Body of pancreas (tissue), 4 donors: Measurements from ENCODE around the gene NKAIN4. TPM values are rescaled to one million over a fixed set of nuclear protein-coding genes. Genes with fewer than 3 reads are reported as not detected.

Source experiments
- ATAC-seq: fragments of 150-250 bp; one replicate; pipeline ENCODE4 v1.9.1; 2016
- DNase-seq, 4 donors: peaks; one replicate each; pipeline ENCODE4 v3.0.0-alpha.2; 2019
- H3K27ac ChIP-seq, 4 donors: fragments of 200-600 bp; sonication (generic); 1 replicate in 3 of 4; 2 replicates in 1 of 4; pipeline versions ENCODE4 v1.5.1 to v1.6.1; 2016 to 2019; ENCODE audit warnings: mild to moderate bottlenecking in 1 of 4, mixed read lengths in 1 of 4, moderate library complexity in 1 of 4
- H3K27me3 ChIP-seq, 2 donors: fragments of 200-600 bp; sonication (generic); one replicate each; pipeline ENCODE4 v1.6.0; 2016; ENCODE audit warnings: mild to moderate bottlenecking in 1 of 2
- H3K36me3 ChIP-seq, 2 donors: fragments of 200-600 bp; sonication (generic); replicated peaks in 1 of 2; 2 replicates each; pipeline ENCODE4 v1.5.1; 2016; ENCODE audit warnings: low read depth in 2 of 2; ENCODE audit not compliant: insufficient read depth in 1 of 2
- H3K4me1 ChIP-seq: fragments of 200-600 bp; sonication (generic); one replicate; pipeline ENCODE4 v1.6.0; 2016
- H3K4me3 ChIP-seq, 2 donors: fragments of 200-600 bp; sonication (generic); 1 replicate in 1 of 2; 2 replicates in 1 of 2; pipeline ENCODE4 v1.5.1; 2016 to 2019
- H3K9me3 ChIP-seq, 3 donors: fragments of 200-600 bp; sonication (generic); 1 replicate in 2 of 3; 2 replicates in 1 of 3; pipeline ENCODE4 v1.5.1; 2016
- CTCF ChIP-seq, 7 experiments: fragments of 450-650 bp in 4 of 7; fragments of 200-600 bp in 3 of 7; sonication (generic) in 3 of 7; IDR thresholded peaks; one replicate each; pipeline ENCODE4 v1.5.1; 2016 to 2019; ENCODE audit warnings: antibody characterized with exemption in 7 of 7
- POLR2A ChIP-seq, 3 donors: fragments of 450-650 bp; IDR thresholded peaks; one replicate each; pipeline ENCODE4 v1.6.1; 2016; ENCODE audit warnings: antibody characterized with exemption in 3 of 3, mild to moderate bottlenecking in 2 of 3
- WGBS, 2 donors: methylation state at CpG; one replicate each; pipeline ENCODE4 v1.1.5; 2017; 5-methylcytosine and 5-hydroxymethylcytosine counted together
- intact Hi-C: fragments of 100-400 bp; cut with DNase I; formaldehyde crosslinking; loops from one replicate; pipeline ENCODE4 v1.15.1; 2023
- total RNA-seq, 2 donors: library from RNA; depleted of rRNA; stranded (reverse); fragments of >200 nt; gene quantifications; one replicate each; pipeline ENCODE4 v1.1.0, GENCODE V29; 2016

The NKAIN4 gene
- total RNA-seq, 2 donors from 2014 or later, result not detected

GRCh38 chr20:63232235-63233060, 21.8 kb downstream of the NKAIN4 start:
- no peak for DNase-seq

GRCh38 chr20:63230800-63231268, 23.4 kb downstream of the NKAIN4 start:
- no peaks in the 10 kb centered on the region for H3K36me3 ChIP-seq
- no peak overlapping the region for H3K27ac ChIP-seq
- TF ChIP-seq POLR2A (IDR thresholded peaks at IDR 0.05) (no peak), CTCF (IDR thresholded peaks at IDR 0.05) (peak; percentile 15 to 57 (median 46))
- peaks cover 0 to 9% of the 10 kb centered on the region in 2 donors for H3K27me3 ChIP-seq
- no peaks in the 10 kb centered on the region for H3K9me3 ChIP-seq
- H3K4me3 ChIP-seq, result no peak overlapping the region
- H3K4me1 ChIP-seq, result peaks cover 8% of the 10 kb centered on the region
- 8 to 26% methylated on average over 4 to 17 of the region's 17 CpGs for WGBS, 2 donors
- ATAC-seq, result peak; percentile 72
- DNase-seq, result peak; percentile 50 to 65 (median 64)
- intact Hi-C loops, result no loop called here

More at GRCh38 chr20:63232235-63233060, 21.8 kb downstream of the NKAIN4 start:
- intact Hi-C loops, result no loop called here
- Histone ChIP-seq H3K27ac (no peak overlapping the region), H3K4me1 (peaks cover 8% of the 10 kb centered on the region), H3K9me3 (no peaks in the 10 kb centered on the region), H3K36me3 (no peaks in the 10 kb centered on the region), H3K27me3 (peaks cover 0 to 9% of the 10 kb centered on the region in 2 donors), H3K4me3 (no peak overlapping the region)
- no peak for ATAC-seq
- WGBS, 2 donors, result 43 to 45% methylated on average over 10 to 18 of the region's 18 CpGs
- no peak for TF ChIP-seq POLR2A (IDR thresholded peaks at IDR 0.05)
- TF ChIP-seq CTCF (IDR thresholded peaks at IDR 0.05), result no peak

GRCh38 chr20:63228806-63229205, 25.5 kb downstream of the NKAIN4 start:
- Histone ChIP-seq H3K27ac (no peak overlapping the region), H3K36me3 (no peaks in the 10 kb centered on the region), H3K27me3 (peaks cover 0 to 9% of the 10 kb centered on the region in 2 donors), H3K4me1 (peaks cover 8% of the 10 kb centered on the region), H3K9me3 (no peaks in the 10 kb centered on the region), H3K4me3 (no peak overlapping the region)
- intact Hi-C loops, result no loop called here
- no peak for ATAC-seq
- TF ChIP-seq CTCF (IDR thresholded peaks at IDR 0.05) (no peak), POLR2A (IDR thresholded peaks at IDR 0.05) (no peak)
- DNase-seq, result no peak
- WGBS, 2 donors, result 46 to 52% methylated on average over 13 of the region's 13 CpGs

GRCh38 chr20:63227260-63227659, 27.0 kb downstream of the NKAIN4 start:
- TF ChIP-seq POLR2A (IDR thresholded peaks at IDR 0.05), result no peak
- no peak for TF ChIP-seq CTCF (IDR thresholded peaks at IDR 0.05)
- ATAC-seq (no peak), DNase-seq (no peak)
- intact Hi-C loops, result no loop called here
- peaks cover 0 to 9% of the 10 kb centered on the region in 2 donors for H3K27me3 ChIP-seq
- H3K27ac ChIP-seq, result no peak overlapping the region
- H3K9me3 ChIP-seq, result no peaks in the 10 kb centered on the region
- no peak overlapping the region for H3K4me3 ChIP-seq
- WGBS, 2 donors, result 69 to 75% methylated on average over 5 of the region's 5 CpGs
- peaks cover 8% of the 10 kb centered on the region for H3K4me1 ChIP-seq
- no peaks in the 10 kb centered on the region for H3K36me3 ChIP-seq
